HEK293 (cell line): ENCODE results near the gene ZBTB21.

Experiments used
- CTCF ChIA-PET: fragments of 350-600 bp; formaldehyde crosslinking; extraction: SDS; loops from one replicate; lab custom pipeline; 2021; ENCODE audit warnings: antibody characterized with exemption; lab: Yijun Ruan, JAX
- POLR2A ChIA-PET: fragments of 300-600 bp; formaldehyde crosslinking; extraction: SDS; loops from one replicate; lab custom pipeline; 2020; ENCODE audit warnings: antibody characterized with exemption, inconsistent platforms; lab: Yijun Ruan, JAX
- H3K27ac ChIP-seq: fragments of 200-500 bp; sonication (Bioruptor generic); 2 replicates; pipeline ENCODE4 v1.5.1; 2014; ENCODE audit warnings: low read depth, low read length, control low read depth, inconsistent platforms; ENCODE audit errors: extremely low read depth
- H3K36me3 ChIP-seq, 2 experiments: fragments of 200-500 bp in 1 of 2; sonication (Bioruptor generic) in 1 of 2; 1 replicate in 1 of 2; 2 replicates in 1 of 2; pipeline ENCODE4 v1.5.1; 2014 to 2017; ENCODE audit warnings: inconsistent platforms in 2 of 2, low read length in 2 of 2; ENCODE audit not compliant: control insufficient read depth in 2 of 2, insufficient read depth in 1 of 2
- H3K4me1 ChIP-seq: fragments of 200-500 bp; sonication (Bioruptor generic); 2 replicates; pipeline ENCODE4 v1.5.1; 2014; ENCODE audit warnings: mild to moderate bottlenecking, low read length, inconsistent platforms; ENCODE audit not compliant: control insufficient read depth, insufficient read depth
- H3K4me3 ChIP-seq: 2 replicates; pipeline ENCODE4 v1.5.1; 2011; ENCODE audit warnings: low read depth, mild to moderate bottlenecking, control low read depth, low read length, moderate library complexity
- H3K9me3 ChIP-seq: fragments of 200-500 bp; sonication (Bioruptor generic); 2 replicates; pipeline ENCODE4 v1.5.1; 2014; ENCODE audit warnings: low read depth, low read length, inconsistent platforms; ENCODE audit not compliant: control insufficient read depth, insufficient read depth
- BCL11B ChIP-seq: fragments of 450-650 bp; formaldehyde crosslinking; IDR thresholded peaks from 2 replicates; pipeline ENCODE4 v1.5.1; 2016; ENCODE audit warnings: low read depth, missing biosample characterization, missing genetic modification characterization
- FEZF1 ChIP-seq: fragments of 450-650 bp; formaldehyde crosslinking; IDR thresholded peaks from 2 replicates; pipeline ENCODE4 v1.5.1; 2016; ENCODE audit warnings: missing biosample characterization, missing genetic modification characterization
- HOXC10 ChIP-seq: sonication (generic); formaldehyde crosslinking; IDR thresholded peaks from 2 replicates; pipeline ENCODE4 v1.8.1; 2023; ENCODE audit warnings: mild to moderate bottlenecking, missing genetic modification reagents
- MEIS1 ChIP-seq: sonication (generic); formaldehyde crosslinking; IDR thresholded peaks from 2 replicates; pipeline ENCODE4 v1.8.1; 2022; ENCODE audit warnings: missing genetic modification reagents, mild to moderate bottlenecking, borderline replicate concordance
- RBAK ChIP-seq: fragments of 450-650 bp; formaldehyde crosslinking; IDR thresholded peaks from 2 replicates; pipeline ENCODE4 v1.5.1; 2016; ENCODE audit warnings: missing biosample characterization, missing genetic modification characterization
- SETDB1 ChIP-seq: IDR thresholded peaks from one replicate; pipeline ENCODE4 v1.6.1; 2017; ENCODE audit warnings: mild to moderate bottlenecking, low read length, moderate library complexity, mixed read lengths; ENCODE audit not compliant: insufficient read length
- ZBTB21 ChIP-seq: fragments of 450-650 bp; formaldehyde crosslinking; IDR thresholded peaks from 2 replicates; pipeline ENCODE4 v1.5.1; 2017; ENCODE audit warnings: missing biosample characterization, missing genetic modification characterization
- ZFP69B ChIP-seq: fragments of 450-650 bp; formaldehyde crosslinking; IDR thresholded peaks from 2 replicates; pipeline ENCODE4 v1.5.1; 2016; ENCODE audit warnings: missing biosample characterization, missing genetic modification characterization
- ZNF132 ChIP-seq: fragments of 450-650 bp; formaldehyde crosslinking; IDR thresholded peaks from 2 replicates; pipeline ENCODE4 v1.5.1; 2017; ENCODE audit warnings: missing biosample characterization, missing genetic modification characterization, borderline replicate concordance
- ZNF138 ChIP-seq: fragments of 450-650 bp; formaldehyde crosslinking; IDR thresholded peaks from 2 replicates; pipeline ENCODE4 v1.5.1; 2016; ENCODE audit warnings: missing biosample characterization, missing genetic modification characterization, borderline replicate concordance
- ZNF157 ChIP-seq: fragments of 450-650 bp; formaldehyde crosslinking; IDR thresholded peaks from 2 replicates; pipeline ENCODE4 v1.5.1; 2016; ENCODE audit warnings: missing biosample characterization, missing genetic modification characterization
- ZNF175 ChIP-seq: fragments of 450-650 bp; formaldehyde crosslinking; IDR thresholded peaks from 2 replicates; pipeline ENCODE4 v1.5.1; 2016; ENCODE audit warnings: missing biosample characterization, missing genetic modification characterization
- ZNF394 ChIP-seq: fragments of 450-650 bp; formaldehyde crosslinking; IDR thresholded peaks from 2 replicates; pipeline ENCODE4 v1.5.1; 2016; ENCODE audit warnings: missing biosample characterization, missing genetic modification characterization, mild to moderate bottlenecking, moderate library complexity, borderline replicate concordance
- ZNF404 ChIP-seq: fragments of 450-650 bp; formaldehyde crosslinking; IDR thresholded peaks from 2 replicates; pipeline ENCODE4 v1.5.1; 2017; ENCODE audit warnings: missing biosample characterization, missing genetic modification characterization
- ZNF433 ChIP-seq: fragments of 450-650 bp; formaldehyde crosslinking; IDR thresholded peaks from 2 replicates; pipeline ENCODE4 v1.5.1; 2016; ENCODE audit warnings: missing biosample characterization, missing genetic modification characterization, low read depth
- ZNF544 ChIP-seq: fragments of 450-650 bp; formaldehyde crosslinking; IDR thresholded peaks from 2 replicates; pipeline ENCODE4 v1.5.0; 2017; ENCODE audit warnings: missing biosample characterization, missing genetic modification characterization
- ZNF624 ChIP-seq: fragments of 450-650 bp; formaldehyde crosslinking; IDR thresholded peaks from 2 replicates; pipeline ENCODE4 v1.5.1; 2017; ENCODE audit warnings: missing biosample characterization, missing genetic modification characterization
- ZNF654 ChIP-seq: fragments of 450-650 bp; formaldehyde crosslinking; IDR thresholded peaks from 2 replicates; pipeline ENCODE4 v1.5.1; 2016; ENCODE audit warnings: low read depth, missing biosample characterization, missing genetic modification characterization
- ZNF677 ChIP-seq: fragments of 450-650 bp; IDR thresholded peaks from 2 replicates; pipeline ENCODE4 v1.5.0; 2018; ENCODE audit warnings: missing biosample characterization, mild to moderate bottlenecking, missing genetic modification characterization, moderate library complexity
- ZNF701 ChIP-seq: fragments of 450-650 bp; formaldehyde crosslinking; IDR thresholded peaks from 2 replicates; pipeline ENCODE4 v1.5.1; 2016; ENCODE audit warnings: missing biosample characterization, missing genetic modification characterization
- ZNF747 ChIP-seq: fragments of 450-650 bp; formaldehyde crosslinking; IDR thresholded peaks from 2 replicates; pipeline ENCODE4 v1.5.1; 2016; ENCODE audit warnings: missing biosample characterization, missing genetic modification characterization
- ZNF768 ChIP-seq: fragments of 450-650 bp; formaldehyde crosslinking; IDR thresholded peaks from 2 replicates; pipeline ENCODE4 v1.5.1; 2018; ENCODE audit warnings: missing biosample characterization, mild to moderate bottlenecking, missing genetic modification characterization
- TF ChIP-seq, protein P1 (sequence below): fragments of 450-650 bp; formaldehyde crosslinking; IDR thresholded peaks from 2 replicates; pipeline ENCODE4 v1.5.1; 2016; ENCODE audit warnings: missing biosample characterization, missing genetic modification characterization
- TF ChIP-seq, protein P2 (sequence below): fragments of 450-650 bp; formaldehyde crosslinking; IDR thresholded peaks from 2 replicates; pipeline ENCODE4 v1.5.1; 2016; ENCODE audit warnings: missing biosample characterization, missing genetic modification characterization
- TF ChIP-seq, protein P3 (sequence below): fragments of 450-650 bp; formaldehyde crosslinking; IDR thresholded peaks from 2 replicates; pipeline ENCODE4 v1.5.1; 2016; ENCODE audit warnings: missing biosample characterization, missing genetic modification characterization

ZBTB21 gene

DNA sequence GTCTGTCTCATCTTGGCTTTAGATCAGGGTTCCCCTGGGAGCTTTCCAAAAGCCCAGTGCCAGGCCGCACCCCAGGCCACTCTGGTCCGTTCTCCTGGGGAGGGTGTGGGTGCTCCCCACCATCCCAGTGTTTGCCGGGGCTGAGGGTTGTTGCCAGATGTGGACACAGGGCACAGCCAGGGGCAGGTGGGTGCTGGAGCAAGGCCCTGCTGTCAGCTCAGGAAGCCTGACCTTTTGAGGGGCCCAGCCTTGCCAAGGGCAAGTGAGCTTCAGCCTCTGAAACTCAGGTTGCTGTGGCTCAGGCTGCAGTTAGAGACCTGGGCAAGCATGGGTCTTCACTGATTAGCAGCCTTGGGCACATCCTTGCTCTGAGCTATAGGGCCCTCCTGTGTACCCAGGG, 22.8 kb upstream of the ZBTB21 start (continued):
- TF ChIP-seq, protein P1, sequence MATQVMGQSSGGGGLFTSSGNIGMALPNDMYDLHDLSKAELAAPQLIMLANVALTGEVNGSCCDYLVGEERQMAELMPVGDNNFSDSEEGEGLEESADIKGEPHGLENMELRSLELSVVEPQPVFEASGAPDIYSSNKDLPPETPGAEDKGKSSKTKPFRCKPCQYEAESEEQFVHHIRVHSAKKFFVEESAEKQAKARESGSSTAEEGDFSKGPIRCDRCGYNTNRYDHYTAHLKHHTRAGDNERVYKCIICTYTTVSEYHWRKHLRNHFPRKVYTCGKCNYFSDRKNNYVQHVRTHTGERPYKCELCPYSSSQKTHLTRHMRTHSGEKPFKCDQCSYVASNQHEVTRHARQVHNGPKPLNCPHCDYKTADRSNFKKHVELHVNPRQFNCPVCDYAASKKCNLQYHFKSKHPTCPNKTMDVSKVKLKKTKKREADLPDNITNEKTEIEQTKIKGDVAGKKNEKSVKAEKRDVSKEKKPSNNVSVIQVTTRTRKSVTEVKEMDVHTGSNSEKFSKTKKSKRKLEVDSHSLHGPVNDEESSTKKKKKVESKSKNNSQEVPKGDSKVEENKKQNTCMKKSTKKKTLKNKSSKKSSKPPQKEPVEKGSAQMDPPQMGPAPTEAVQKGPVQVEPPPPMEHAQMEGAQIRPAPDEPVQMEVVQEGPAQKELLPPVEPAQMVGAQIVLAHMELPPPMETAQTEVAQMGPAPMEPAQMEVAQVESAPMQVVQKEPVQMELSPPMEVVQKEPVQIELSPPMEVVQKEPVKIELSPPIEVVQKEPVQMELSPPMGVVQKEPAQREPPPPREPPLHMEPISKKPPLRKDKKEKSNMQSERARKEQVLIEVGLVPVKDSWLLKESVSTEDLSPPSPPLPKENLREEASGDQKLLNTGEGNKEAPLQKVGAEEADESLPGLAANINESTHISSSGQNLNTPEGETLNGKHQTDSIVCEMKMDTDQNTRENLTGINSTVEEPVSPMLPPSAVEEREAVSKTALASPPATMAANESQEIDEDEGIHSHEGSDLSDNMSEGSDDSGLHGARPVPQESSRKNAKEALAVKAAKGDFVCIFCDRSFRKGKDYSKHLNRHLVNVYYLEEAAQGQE (tag by site-specific recombination) = no peak
- TF ChIP-seq ZNF394 = no peak
- no peak for TF ChIP-seq ZNF175 (tag by site-specific recombination)
- TF ChIP-seq RBAK (tag by site-specific recombination) = no peak
- TF ChIP-seq MEIS1 (CRISPR knock-in tag) = no peak
- no peak for TF ChIP-seq ZBTB21 (tag by site-specific recombination)
- TF ChIP-seq ZNF138 (tag by site-specific recombination) = no peak
- TF ChIP-seq, all 188 proteins: peak for 0

DNA sequence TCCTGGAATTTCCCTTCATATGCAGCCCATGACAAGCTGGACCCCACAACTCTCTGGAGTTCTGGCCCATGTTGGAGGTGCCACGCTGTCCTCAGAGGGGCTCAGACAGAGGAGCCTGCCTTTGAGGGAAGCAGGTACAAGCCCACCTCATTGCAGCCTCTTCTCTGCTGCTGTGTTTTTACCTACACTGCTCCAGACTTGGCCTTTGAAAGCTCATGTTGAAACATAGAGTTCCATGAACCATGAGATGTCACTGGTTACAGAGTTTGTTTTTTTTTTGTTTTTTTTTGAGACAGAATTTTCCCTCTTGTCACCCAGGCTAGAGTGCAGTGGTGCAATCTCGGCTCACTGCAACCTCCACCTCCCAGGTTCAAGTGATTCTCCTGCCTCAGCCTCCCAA, 22.1 kb upstream of the ZBTB21 start:
- H3K36me3 ChIP-seq = no peaks in the 10 kb centered on the region
- H3K4me1 ChIP-seq = no peaks in the 10 kb centered on the region
- ChIA-PET POLR2A (no interaction called here), CTCF (interaction anchor here (0.6 kb wide), 1 partner anchor 16 kb away, joined by 3 read pairs; no protein-coding TSS in a partner anchor)
- no peaks in the 10 kb centered on the region for H3K9me3 ChIP-seq
- no peak overlapping the region for H3K27ac ChIP-seq
- H3K4me3 ChIP-seq = no peak overlapping the region
- TF ChIP-seq, protein P2, sequence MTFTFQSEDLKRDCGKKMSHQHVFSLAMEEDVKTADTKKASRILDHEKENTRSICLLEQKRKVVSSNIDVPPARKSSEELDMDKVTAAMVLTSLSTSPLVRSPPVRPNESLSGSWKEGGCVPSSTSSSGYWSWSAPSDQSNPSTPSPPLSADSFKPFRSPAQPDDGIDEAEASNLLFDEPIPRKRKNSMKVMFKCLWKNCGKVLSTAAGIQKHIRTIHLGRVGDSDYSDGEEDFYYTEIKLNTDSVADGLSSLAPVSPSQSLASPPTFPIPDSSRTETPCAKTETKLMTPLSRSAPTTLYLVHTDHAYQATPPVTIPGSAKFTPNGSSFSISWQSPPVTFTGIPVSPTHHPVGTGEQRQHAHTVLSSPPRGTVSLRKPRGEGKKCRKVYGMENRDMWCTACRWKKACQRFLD (tag by site-specific recombination) = no peak
- no peak for TF ChIP-seq ZNF544 (tag by site-specific recombination)
- no peak for TF ChIP-seq ZNF768 (tag by site-specific recombination)
- TF ChIP-seq ZNF654 (tag by site-specific recombination) = no peak
- no peak for TF ChIP-seq ZNF701 (tag by site-specific recombination)
- TF ChIP-seq ZNF132 (tag by site-specific recombination) = no peak
- TF ChIP-seq ZNF747 (tag by site-specific recombination) = no peak

DNA sequence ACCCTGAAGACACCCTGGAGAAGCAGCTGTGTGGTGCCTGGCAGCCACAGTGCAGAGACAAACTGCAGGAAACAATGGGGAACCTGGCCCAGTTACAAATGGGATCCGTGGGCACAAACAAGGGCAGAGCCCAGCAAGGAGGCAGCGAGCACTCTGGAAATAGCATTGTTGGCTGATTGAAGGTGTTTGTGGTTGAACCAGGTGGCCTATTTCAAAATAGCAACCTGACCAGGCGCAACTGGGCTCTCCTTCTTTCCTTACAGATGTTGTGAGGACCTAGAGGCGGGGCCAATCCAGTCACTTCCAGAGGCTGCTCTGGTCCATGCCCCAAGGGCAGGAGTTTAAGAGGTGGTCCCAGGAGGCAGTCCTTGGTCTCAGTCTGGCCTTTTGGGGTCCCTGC, 21.7 kb upstream of the ZBTB21 start:
- TF ChIP-seq HOXC10 (CRISPR knock-in tag) (no peak), ZNF624 (tag by site-specific recombination) (no peak), SETDB1 (no peak)
- H3K4me1 ChIP-seq = no peaks in the 10 kb centered on the region
- no peaks in the 10 kb centered on the region for H3K9me3 ChIP-seq
- H3K27ac ChIP-seq = no peak overlapping the region
- CTCF ChIA-PET = no interaction called here
- H3K36me3 ChIP-seq = no peaks in the 10 kb centered on the region
- no peak overlapping the region for H3K4me3 ChIP-seq
- POLR2A ChIA-PET = no interaction called here

DNA sequence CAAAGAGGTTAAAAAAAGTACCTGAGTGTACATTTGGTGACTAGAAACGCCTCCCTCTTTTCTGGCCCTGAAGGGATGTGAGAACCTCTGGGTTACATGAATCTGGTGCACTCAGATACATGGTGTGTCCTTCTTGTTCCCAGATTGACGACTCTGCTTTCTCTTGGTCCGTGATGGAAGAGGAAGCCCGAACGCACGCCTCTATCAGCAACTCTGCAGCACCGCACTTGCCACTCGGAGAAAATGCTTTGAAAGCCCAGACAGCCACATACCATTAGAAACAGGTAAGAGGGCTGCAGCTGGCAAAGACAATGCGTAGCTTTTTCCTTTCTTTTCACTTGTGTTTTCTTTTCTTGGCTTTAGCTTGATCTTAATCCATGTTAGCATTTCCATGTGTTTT, 21.1 kb upstream of the ZBTB21 start:
- Histone ChIP-seq H3K9me3 (no peaks in the 10 kb centered on the region), H3K36me3 (no peaks in the 10 kb centered on the region), H3K4me3 (no peak overlapping the region), H3K27ac (no peak overlapping the region), H3K4me1 (no peaks in the 10 kb centered on the region)
- ChIA-PET POLR2A (no interaction called here), CTCF (no interaction called here)
- TF ChIP-seq ZFP69B (tag by site-specific recombination) (no peak), ZNF433 (no peak), ZNF677 (no peak), ZNF404 (tag by site-specific recombination) (no peak), ZNF157 (no peak), BCL11B (tag by site-specific recombination) (no peak), FEZF1 (tag by site-specific recombination) (no peak)
- TF ChIP-seq, protein P3, sequence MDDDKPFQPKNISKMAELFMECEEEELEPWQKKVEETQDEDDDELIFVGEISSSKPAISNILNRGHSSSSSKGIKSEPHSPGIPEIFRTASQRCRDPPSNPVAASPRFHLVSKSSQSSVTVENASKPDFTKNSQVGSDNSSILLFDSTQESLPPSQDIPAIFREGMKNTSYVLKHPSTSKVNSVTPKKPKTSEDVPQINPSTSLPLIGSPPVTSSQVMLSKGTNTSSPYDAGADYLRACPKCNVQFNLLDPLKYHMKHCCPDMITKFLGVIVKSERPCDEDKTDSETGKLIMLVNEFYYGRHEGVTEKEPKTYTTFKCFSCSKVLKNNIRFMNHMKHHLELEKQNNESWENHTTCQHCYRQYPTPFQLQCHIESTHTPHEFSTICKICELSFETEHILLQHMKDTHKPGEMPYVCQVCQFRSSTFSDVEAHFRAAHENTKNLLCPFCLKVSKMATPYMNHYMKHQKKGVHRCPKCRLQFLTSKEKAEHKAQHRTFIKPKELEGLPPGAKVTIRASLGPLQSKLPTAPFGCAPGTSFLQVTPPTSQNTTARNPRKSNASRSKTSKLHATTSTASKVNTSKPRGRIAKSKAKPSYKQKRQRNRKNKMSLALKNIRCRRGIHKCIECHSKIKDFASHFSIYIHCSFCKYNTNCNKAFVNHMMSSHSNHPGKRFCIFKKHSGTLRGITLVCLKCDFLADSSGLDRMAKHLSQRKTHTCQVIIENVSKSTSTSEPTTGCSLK (tag by site-specific recombination) = no peak
